ENCODE measurements around the gene PTPN3.

DNA sequence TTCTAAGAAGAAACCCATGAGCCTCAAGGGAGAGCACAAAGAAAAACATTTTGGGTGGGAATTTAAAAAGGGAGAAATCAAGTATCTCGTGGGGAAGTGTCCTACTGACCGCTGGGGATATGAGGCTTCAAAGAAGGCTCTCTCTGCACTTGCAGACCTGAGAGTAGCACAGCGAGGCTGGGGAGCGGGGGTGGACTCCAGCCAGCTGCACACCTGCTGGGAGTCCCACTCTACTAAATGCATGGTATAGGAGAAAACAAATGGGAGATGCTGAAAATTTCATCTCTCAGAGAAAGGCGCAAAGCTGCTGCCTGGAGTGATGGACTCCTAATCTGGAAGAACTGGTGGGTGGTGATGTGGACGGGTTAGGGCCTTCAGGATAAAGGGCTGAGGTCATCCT lies 110.3 kb downstream of the PTPN3 start:
- TF ChIP-seq, protein P1, sequence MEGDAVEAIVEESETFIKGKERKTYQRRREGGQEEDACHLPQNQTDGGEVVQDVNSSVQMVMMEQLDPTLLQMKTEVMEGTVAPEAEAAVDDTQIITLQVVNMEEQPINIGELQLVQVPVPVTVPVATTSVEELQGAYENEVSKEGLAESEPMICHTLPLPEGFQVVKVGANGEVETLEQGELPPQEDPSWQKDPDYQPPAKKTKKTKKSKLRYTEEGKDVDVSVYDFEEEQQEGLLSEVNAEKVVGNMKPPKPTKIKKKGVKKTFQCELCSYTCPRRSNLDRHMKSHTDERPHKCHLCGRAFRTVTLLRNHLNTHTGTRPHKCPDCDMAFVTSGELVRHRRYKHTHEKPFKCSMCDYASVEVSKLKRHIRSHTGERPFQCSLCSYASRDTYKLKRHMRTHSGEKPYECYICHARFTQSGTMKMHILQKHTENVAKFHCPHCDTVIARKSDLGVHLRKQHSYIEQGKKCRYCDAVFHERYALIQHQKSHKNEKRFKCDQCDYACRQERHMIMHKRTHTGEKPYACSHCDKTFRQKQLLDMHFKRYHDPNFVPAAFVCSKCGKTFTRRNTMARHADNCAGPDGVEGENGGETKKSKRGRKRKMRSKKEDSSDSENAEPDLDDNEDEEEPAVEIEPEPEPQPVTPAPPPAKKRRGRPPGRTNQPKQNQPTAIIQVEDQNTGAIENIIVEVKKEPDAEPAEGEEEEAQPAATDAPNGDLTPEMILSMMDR (conservative IDR thresholded peaks at IDR 0.05) = no peak
- no peak for TF ChIP-seq EZH2 (IDR thresholded peaks at IDR 0.05; ENCODE audit: low read depth)
